DOHH2 (cell line): ENCODE measurements around the gene DAD1.
A peak's percentile ranks its signal among the peaks of the same experiment; 100 is the strongest.

Experiments used
- H3F3A ChIP-seq: fragments of 200-600 bp; sonication (generic), shearing (Covaris generic); 2 replicates; pipeline ENCODE4 v1.6.0; 2016; ENCODE audit warnings: antibody characterized with exemption, mild to moderate bottlenecking; ENCODE audit not compliant: control insufficient read depth, insufficient read depth
- H3K27ac ChIP-seq: fragments of 200-600 bp; sonication (generic); 2 replicates; pipeline ENCODE4 v1.5.1; 2014; ENCODE audit warnings: low read depth, mild to moderate bottlenecking, low read length, moderate library complexity
- H3K27me3 ChIP-seq: fragments of 200-600 bp; sonication (generic); 2 replicates; pipeline ENCODE4 v1.6.1; 2014; ENCODE audit warnings: mild to moderate bottlenecking, low read length, mixed read lengths; ENCODE audit not compliant: control insufficient read depth
- H3K36me3 ChIP-seq: fragments of 200-600 bp; sonication (generic); 2 replicates; pipeline ENCODE4 v1.6.1; 2014; ENCODE audit warnings: mild to moderate bottlenecking, low read length, moderate library complexity, mixed read lengths; ENCODE audit not compliant: control insufficient read depth
- H3K4me1 ChIP-seq: fragments of 200-600 bp; sonication (generic); 2 replicates; pipeline ENCODE4 v1.6.1; 2014; ENCODE audit warnings: mild to moderate bottlenecking, low read length, mixed read lengths; ENCODE audit not compliant: control insufficient read depth
- H3K4me2 ChIP-seq: fragments of 200-600 bp; sonication (generic); 2 replicates; pipeline ENCODE4 v1.6.0; 2014; ENCODE audit warnings: mild to moderate bottlenecking, low read length, moderate library complexity
- H3K4me3 ChIP-seq: fragments of 200-600 bp; sonication (generic); 2 replicates; pipeline ENCODE4 v1.5.1; 2014; ENCODE audit warnings: mild to moderate bottlenecking, low read length, mixed read lengths
- H3K79me2 ChIP-seq: fragments of 200-600 bp; sonication (generic); 2 replicates; pipeline ENCODE4 v1.6.1; 2014; ENCODE audit warnings: mild to moderate bottlenecking, low read length, mixed read lengths; ENCODE audit not compliant: control insufficient read depth
- H3K9me2 ChIP-seq: fragments of 200-600 bp; sonication (generic); replicated peaks from 2 replicates; pipeline ENCODE4 v1.6.1; 2014; ENCODE audit warnings: mild to moderate bottlenecking, low read length, mixed read lengths; ENCODE audit not compliant: control insufficient read depth
- H3K9me3 ChIP-seq: fragments of 200-600 bp; sonication (generic); 2 replicates; pipeline ENCODE4 v1.6.1; 2014; ENCODE audit warnings: antibody characterized with exemption, low read length, mixed read lengths; ENCODE audit not compliant: control insufficient read depth, insufficient read depth
- H4K20me1 ChIP-seq: fragments of 200-600 bp; sonication (generic); 2 replicates; pipeline ENCODE4 v1.6.0; 2014; ENCODE audit warnings: low read depth, mild to moderate bottlenecking, antibody characterized with exemption, low read length, moderate library complexity; ENCODE audit not compliant: control insufficient read depth, insufficient read depth
- EZH2phosphoT487 ChIP-seq: fragments of 200-600 bp; sonication (generic); IDR thresholded peaks from 2 replicates; pipeline ENCODE4 v1.6.1; 2017; ENCODE audit warnings: borderline replicate concordance, mild to moderate bottlenecking, antibody characterized with exemption, low read length, moderate library complexity, mixed read lengths
- TF ChIP-seq, protein P1 (sequence below): fragments of 200-600 bp; sonication (generic); IDR thresholded peaks from one replicate; pipeline ENCODE4 v1.5.1; 2014; ENCODE audit warnings: antibody characterized with exemption, mild to moderate bottlenecking, low read depth, low read length; ENCODE audit not compliant: poor library complexity, severe bottlenecking

Gene DAD1

DNA sequence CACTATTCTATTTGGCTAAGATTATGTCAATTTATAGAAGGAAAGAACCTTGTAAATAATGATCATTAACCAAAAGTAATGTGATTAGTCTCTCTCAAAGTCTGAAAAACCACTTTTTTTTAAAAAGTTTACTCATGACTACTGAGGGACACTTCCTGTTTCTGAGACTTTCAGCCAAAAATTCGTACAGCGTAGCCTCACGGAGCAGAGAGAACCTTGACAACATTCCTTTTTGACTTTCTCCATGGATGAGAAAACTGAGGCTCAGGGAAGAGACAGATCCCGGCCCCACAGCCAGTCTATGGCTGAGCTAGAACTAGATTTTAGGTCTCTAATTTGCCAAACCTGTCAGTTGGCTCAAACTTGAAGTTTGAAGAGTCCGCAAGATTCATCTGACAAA is 68.2 kb downstream of the DAD1 start:
- H3K9me2 ChIP-seq: no peaks in the 10 kb centered on the region
- H3K27ac ChIP-seq: peak overlapping the region; percentile 98
- no peaks in the 10 kb centered on the region for H3K27me3 ChIP-seq
- peak overlapping the region; percentile 57 for H3K4me3 ChIP-seq
- no peaks in the 10 kb centered on the region for H3K9me3 ChIP-seq
- TF ChIP-seq EZH2phosphoT487: no peak
- TF ChIP-seq, protein P1, sequence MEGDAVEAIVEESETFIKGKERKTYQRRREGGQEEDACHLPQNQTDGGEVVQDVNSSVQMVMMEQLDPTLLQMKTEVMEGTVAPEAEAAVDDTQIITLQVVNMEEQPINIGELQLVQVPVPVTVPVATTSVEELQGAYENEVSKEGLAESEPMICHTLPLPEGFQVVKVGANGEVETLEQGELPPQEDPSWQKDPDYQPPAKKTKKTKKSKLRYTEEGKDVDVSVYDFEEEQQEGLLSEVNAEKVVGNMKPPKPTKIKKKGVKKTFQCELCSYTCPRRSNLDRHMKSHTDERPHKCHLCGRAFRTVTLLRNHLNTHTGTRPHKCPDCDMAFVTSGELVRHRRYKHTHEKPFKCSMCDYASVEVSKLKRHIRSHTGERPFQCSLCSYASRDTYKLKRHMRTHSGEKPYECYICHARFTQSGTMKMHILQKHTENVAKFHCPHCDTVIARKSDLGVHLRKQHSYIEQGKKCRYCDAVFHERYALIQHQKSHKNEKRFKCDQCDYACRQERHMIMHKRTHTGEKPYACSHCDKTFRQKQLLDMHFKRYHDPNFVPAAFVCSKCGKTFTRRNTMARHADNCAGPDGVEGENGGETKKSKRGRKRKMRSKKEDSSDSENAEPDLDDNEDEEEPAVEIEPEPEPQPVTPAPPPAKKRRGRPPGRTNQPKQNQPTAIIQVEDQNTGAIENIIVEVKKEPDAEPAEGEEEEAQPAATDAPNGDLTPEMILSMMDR: no peak
- H3K79me2 ChIP-seq: peaks cover 67% of the 10 kb centered on the region
- H3K36me3 ChIP-seq: peaks cover 43% of the 10 kb centered on the region
- no peaks in the 10 kb centered on the region for H4K20me1 ChIP-seq
- H3K4me2 ChIP-seq: peak overlapping the region; percentile 70
- peaks cover 58% of the 10 kb centered on the region for H3F3A ChIP-seq
- peaks cover 100% of the 10 kb centered on the region for H3K4me1 ChIP-seq

DNA sequence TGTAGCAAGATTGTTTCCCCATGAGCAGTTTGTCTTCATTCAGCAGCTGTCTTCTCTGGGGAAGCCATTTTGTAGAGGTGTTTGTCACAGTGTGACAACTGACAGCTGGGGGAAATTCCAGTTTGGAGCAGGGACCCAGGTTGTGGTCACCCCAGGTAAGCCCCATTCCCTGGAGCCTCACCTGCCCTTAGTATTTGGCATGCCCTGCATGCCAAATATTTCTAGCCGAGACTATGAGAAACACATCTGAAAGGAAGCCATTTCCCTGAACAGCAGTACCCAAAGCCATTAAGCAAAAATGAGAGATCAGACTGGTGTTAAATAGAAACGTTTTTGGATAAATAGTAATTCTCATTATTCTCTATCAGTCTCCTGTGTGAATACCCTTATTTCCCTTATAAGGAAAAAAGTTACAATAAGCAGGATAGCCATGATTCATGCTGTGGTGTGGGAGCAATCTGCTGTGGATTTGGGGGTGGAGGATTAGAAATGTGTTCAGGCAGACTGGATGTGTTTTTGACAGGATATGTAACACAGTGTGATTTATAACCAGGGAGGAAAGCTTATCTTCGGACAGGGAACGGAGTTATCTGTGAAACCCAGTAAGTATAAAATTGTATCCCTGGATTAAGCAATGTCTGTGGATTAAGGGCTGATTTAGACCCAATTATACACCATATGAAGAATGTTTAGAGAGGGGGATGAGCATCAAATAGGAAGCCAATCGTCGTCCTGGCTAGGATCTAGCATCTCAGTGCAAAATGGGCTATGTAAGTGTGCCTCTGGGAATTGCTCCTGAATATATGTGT is 68.9 kb downstream of the DAD1 start:
- H3K27me3 ChIP-seq: no peaks in the 10 kb centered on the region
- H3F3A ChIP-seq: peaks cover 61% of the 10 kb centered on the region
- no peaks in the 10 kb centered on the region for H3K9me2 ChIP-seq
- no peaks in the 10 kb centered on the region for H4K20me1 ChIP-seq
- H3K4me3 ChIP-seq: peak overlapping the region; percentile 57
- peak overlapping the region; percentile 98 for H3K27ac ChIP-seq
- peak overlapping the region; percentile 70 for H3K4me2 ChIP-seq
- peaks cover 43% of the 10 kb centered on the region for H3K36me3 ChIP-seq
- H3K4me1 ChIP-seq: peaks cover 100% of the 10 kb centered on the region
- no peaks in the 10 kb centered on the region for H3K9me3 ChIP-seq
- TF ChIP-seq EZH2phosphoT487: no peak
- TF ChIP-seq, protein P1: no peak
- H3K79me2 ChIP-seq: peaks cover 67% of the 10 kb centered on the region

DNA sequence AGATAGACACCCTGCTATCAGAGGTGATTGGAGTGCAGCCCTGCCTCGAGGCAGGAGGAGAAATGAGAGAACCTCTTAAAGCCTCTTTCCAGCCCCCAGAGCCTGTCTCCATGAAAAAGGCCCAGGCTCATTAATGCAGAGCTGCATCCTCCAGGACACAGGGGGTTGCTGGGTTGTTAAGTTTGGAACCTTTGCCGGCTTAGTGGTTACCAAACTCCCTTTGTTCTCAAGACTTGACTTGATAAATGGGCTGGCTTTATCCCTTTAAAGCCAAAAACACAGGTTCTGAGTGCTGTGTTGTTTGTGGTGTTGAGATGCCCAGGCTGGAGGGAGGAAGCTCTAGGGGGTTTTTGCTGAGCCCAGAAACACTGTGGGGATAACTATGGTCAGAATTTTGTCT is 71.0 kb downstream of the DAD1 start:
- H3K79me2 ChIP-seq: peaks cover 63% of the 10 kb centered on the region

More for the DNA sequence above, 71.0 kb downstream of the DAD1 start:
- no peaks in the 10 kb centered on the region for H3K9me3 ChIP-seq
- no peaks in the 10 kb centered on the region for H4K20me1 ChIP-seq
- H3K27ac ChIP-seq: peak overlapping the region; percentile 98
- H3F3A ChIP-seq: peaks cover 60% of the 10 kb centered on the region
- no peak for TF ChIP-seq EZH2phosphoT487
- TF ChIP-seq, protein P1: no peak
- H3K4me2 ChIP-seq: peak overlapping the region; percentile 70
- no peaks in the 10 kb centered on the region for H3K9me2 ChIP-seq
- H3K27me3 ChIP-seq: no peaks in the 10 kb centered on the region
- peaks cover 99% of the 10 kb centered on the region for H3K4me1 ChIP-seq
- H3K36me3 ChIP-seq: peaks cover 40% of the 10 kb centered on the region
- peak overlapping the region; percentile 50 for H3K4me3 ChIP-seq
